Measurements from ENCODE around the gene LNX1. TPM values are rescaled to one million over a fixed set of nuclear protein-coding genes. Genes with fewer than 3 reads are reported as not detected.

LNX1 gene
- total RNA-seq, 1 experiment from 2014 or later = 3.3 TPM

DNA sequence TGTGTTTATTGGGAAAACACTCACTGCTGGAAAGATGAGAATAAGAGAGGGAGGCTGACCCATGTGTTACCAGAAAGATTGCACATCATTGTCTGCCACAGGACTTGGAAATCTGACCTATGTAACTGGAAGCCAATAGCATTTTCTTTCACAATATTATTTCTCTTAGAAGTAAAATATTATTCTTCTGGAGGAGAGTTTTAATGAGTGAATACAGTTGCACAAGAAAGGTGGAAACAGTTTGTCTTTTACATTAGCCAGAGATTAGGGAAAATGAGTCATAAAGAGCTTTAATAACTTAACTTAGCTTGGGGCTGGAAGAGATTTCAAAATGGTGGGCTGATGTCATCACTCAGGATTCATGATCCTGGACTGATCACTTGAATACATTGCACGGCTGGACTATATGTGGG, 31.5 kb upstream of the LNX1 start:
- Histone ChIP-seq H2AFZ (ENCODE audit: low read depth, low read length, poor library complexity, severe bottlenecking) (no peak overlapping the region), H4K20me1 (ENCODE audit: insufficient read depth) (no peaks in the 10 kb centered on the region), H3K4me3 (replicated peaks in 1 of 2; ENCODE audit: low read depth in 1 of 2, low read length in 2 of 2) (no peak overlapping the region), H3K4me1 (ENCODE audit: control insufficient read depth in 1 of 2, insufficient read depth in 2 of 2, low read length in 2 of 2) (no peaks in the 10 kb centered on the region), H3K9me2 (ENCODE audit: insufficient read depth) (no peaks in the 10 kb centered on the region), H3K79me2 (ENCODE audit: insufficient read depth, low read length) (no peaks in the 10 kb centered on the region), H3K9ac (ENCODE audit: low read length) (no peak overlapping the region), H3K27me3 (ENCODE audit: insufficient read depth, low read length) (0 out of 2 replicates have a peak, but pooled peaks cover 3% of the 10 kb centered on the region), H3K4me2 (ENCODE audit: low read length) (no peak overlapping the region), H3K36me3 (ENCODE audit: control insufficient read depth in 1 of 2, insufficient read depth in 2 of 2, low read length in 2 of 2) (no peaks in the 10 kb centered on the region), H3K27ac (ENCODE audit: low read depth, low read length) (no peak overlapping the region), H3K9me3 (ENCODE audit: control insufficient read depth in 1 of 2, insufficient read depth in 1 of 2, low read depth in 1 of 2, low read length in 2 of 2) (no peaks in the 10 kb centered on the region)
- ChIA-PET CTCF (no interaction called here), POLR2A (no interaction called here), RAD21 (ENCODE audit: low non-redundant PET in 1 of 2, low total read pairs in 2 of 2, uncharacterized antibody in 2 of 2, unreplicated experiment in 2 of 2) (no interaction called here)
- DNase-seq (ENCODE audit: low read depth, low spot score) (no peak), ATAC-seq (no peak)
- intact Hi-C loops (cut with micrococcal nuclease) = no loop called here
- no TSS peak for BruUV-seq (replicated peaks)
- TF ChIP-seq YY1 (IDR thresholded peaks at IDR 0.05; ENCODE audit: extremely low read depth, insufficient replicate concordance, low read depth, low read length) (no peak), EZH2 (IDR thresholded peaks at IDR 0.05) (no peak)

DNA sequence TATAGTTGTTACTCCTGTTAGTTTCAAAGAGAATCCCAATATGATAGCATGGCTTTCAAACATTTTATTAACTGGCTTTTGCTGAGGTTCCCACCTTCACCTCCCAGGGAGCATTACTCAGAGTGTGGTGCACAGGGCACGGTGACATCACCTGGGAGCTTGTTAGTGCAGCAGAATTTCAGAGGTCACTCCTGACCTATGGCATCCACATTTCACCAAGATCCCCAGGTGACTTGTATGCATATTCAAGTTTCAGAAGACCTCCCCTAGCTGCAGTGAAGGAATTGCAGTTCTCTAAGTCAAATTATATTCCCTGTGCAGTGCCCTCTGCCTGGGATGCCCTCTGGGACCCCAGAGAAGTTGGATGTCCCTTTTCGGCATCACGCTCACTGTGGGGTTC, 29.7 kb upstream of the LNX1 start:
- CTCF ChIA-PET = no interaction called here
- Histone ChIP-seq H3K9me2 (ENCODE audit: insufficient read depth) (no peaks in the 10 kb centered on the region), H3K27ac (ENCODE audit: low read depth, low read length) (no peak overlapping the region), H3K4me1 (ENCODE audit: control insufficient read depth in 1 of 2, insufficient read depth in 2 of 2, low read length in 2 of 2) (no peaks in the 10 kb centered on the region), H3K79me2 (ENCODE audit: insufficient read depth, low read length) (no peaks in the 10 kb centered on the region), H3K27me3 (ENCODE audit: insufficient read depth, low read length) (no peaks in the 10 kb centered on the region), H4K20me1 (ENCODE audit: insufficient read depth) (no peaks in the 10 kb centered on the region), H3K4me3 (replicated peaks in 1 of 2; ENCODE audit: low read depth in 1 of 2, low read length in 2 of 2) (no peak overlapping the region), H3K9ac (ENCODE audit: low read length) (no peak overlapping the region), H2AFZ (ENCODE audit: low read depth, low read length, poor library complexity, severe bottlenecking) (no peak overlapping the region), H3K4me2 (ENCODE audit: low read length) (no peak overlapping the region), H3K36me3 (ENCODE audit: control insufficient read depth in 1 of 2, insufficient read depth in 2 of 2, low read length in 2 of 2) (no peaks in the 10 kb centered on the region), H3K9me3 (ENCODE audit: control insufficient read depth in 1 of 2, insufficient read depth in 1 of 2, low read depth in 1 of 2, low read length in 2 of 2) (no peaks in the 10 kb centered on the region)
- ATAC-seq = peak; percentile 68
- intact Hi-C loops (cut with micrococcal nuclease) = no loop called here
- no peak for DNase-seq (ENCODE audit: low read depth, low spot score)
- no TSS peak for BruUV-seq (replicated peaks)
- RAD21 ChIA-PET (ENCODE audit: low non-redundant PET in 1 of 2, low total read pairs in 2 of 2, uncharacterized antibody in 2 of 2, unreplicated experiment in 2 of 2) = no interaction called here
- POLR2A ChIA-PET = no interaction called here
- TF ChIP-seq ELF1 (IDR thresholded peaks at IDR 0.05; ENCODE audit: borderline replicate concordance, low read depth) = no peak
- no peak for TF ChIP-seq CBX3 (IDR thresholded peaks at IDR 0.05; ENCODE audit: low read depth)
- no peak for TF ChIP-seq EZH2 (IDR thresholded peaks at IDR 0.05)
- TF ChIP-seq, protein P1, sequence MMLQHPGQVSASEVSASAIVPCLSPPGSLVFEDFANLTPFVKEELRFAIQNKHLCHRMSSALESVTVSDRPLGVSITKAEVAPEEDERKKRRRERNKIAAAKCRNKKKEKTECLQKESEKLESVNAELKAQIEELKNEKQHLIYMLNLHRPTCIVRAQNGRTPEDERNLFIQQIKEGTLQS (IDR thresholded peaks at IDR 0.05) = no peak
- TF ChIP-seq, protein P2, sequence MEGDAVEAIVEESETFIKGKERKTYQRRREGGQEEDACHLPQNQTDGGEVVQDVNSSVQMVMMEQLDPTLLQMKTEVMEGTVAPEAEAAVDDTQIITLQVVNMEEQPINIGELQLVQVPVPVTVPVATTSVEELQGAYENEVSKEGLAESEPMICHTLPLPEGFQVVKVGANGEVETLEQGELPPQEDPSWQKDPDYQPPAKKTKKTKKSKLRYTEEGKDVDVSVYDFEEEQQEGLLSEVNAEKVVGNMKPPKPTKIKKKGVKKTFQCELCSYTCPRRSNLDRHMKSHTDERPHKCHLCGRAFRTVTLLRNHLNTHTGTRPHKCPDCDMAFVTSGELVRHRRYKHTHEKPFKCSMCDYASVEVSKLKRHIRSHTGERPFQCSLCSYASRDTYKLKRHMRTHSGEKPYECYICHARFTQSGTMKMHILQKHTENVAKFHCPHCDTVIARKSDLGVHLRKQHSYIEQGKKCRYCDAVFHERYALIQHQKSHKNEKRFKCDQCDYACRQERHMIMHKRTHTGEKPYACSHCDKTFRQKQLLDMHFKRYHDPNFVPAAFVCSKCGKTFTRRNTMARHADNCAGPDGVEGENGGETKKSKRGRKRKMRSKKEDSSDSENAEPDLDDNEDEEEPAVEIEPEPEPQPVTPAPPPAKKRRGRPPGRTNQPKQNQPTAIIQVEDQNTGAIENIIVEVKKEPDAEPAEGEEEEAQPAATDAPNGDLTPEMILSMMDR (IDR thresholded peaks at IDR 0.05 in 2 of 3, conservative IDR thresholded peaks at IDR 0.05 in 1 of 3; ENCODE audit: borderline replicate concordance in 1 of 3, insufficient read depth in 1 of 3, low read depth in 2 of 3, low read length in 2 of 3) = peak in 2 of 3 experiments; percentile 41 to 42; a peak in 4 of 6 replicates
- TF ChIP-seq RAD21 (IDR thresholded peaks at IDR 0.05; ENCODE audit: low read depth) = no peak
- TF ChIP-seq CEBPB (IDR thresholded peaks at IDR 0.05; ENCODE audit: low read depth) = no peak

Data from HCT116 (cell line).